Measurements from ENCODE around the gene NTRK3.
"Not testable (repeated sequence)": the region's sequence is repeated elsewhere in the genome, so short reads cannot be mapped to it uniquely, and the experiment has no call there.

NTRK3 gene

DNA sequence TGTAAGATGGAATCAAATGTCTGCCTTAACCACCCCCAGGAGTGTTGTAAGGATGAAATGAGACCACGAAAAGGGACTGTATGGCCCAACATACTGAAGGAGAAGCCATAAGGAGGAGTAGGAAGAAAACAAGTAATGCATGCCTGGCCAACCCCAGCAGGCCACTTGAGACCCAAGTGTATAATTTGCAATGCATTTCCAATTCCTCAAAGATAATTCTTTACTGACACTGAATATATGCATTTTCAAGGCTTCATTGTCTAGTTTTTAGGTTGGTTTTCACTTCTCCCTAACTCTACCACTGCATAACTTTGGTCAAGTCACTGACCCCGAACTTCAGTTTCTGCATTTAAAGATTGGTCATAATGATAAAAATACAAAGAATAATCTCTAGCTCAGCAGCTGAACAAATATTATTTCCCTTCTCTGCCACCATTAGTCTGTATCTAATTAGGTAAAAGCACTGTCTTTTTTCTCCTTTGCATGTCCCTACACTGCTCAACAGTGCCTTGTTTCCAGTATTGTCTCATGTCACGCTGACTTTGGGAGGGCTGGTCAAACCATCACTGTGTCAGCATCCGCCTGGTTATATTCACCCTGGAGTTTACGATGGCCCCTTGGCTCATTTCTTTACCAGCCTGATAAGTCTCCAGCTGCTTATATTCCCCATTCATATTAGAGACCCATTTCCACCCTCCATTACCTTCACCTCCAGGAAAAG is 378.6 kb downstream of the NTRK3 start:
- DNase-seq (ENCODE audit: low read depth in 2 of 2) = no peak

DNA sequence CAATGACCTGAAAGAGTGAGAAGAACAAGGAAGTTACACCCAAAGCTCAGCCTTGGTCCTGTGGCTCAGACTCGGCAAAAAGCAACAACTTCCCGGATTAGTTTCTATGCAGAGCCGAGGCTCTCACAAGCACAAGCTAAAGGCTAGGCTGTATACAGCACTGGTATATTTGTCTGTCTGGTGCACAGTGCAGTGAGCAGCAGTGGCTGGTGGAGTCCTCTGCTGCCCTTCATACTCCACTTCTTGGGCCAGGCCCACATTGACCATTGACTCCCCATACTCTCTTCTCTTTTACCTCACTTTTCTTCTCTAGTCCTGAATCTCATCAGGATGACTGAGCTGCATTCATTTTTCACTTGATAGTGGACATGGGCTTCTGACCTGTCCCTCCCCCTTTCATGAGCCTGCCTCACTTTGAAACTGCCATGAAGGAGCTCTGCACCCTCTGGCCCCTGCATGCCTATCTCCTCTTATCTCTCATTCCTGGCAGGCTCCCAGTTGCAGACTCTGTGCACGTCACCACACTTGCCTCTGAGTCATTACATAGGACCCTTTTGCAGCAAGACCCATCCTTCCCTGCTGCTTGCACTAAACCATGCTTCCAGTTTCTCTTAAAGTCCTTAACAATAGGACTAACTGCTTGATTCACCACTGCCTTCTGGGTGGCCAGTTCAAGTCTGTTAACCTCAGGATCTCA is 379.3 kb downstream of the NTRK3 start:
- no peak for DNase-seq (ENCODE audit: low read depth in 2 of 2)

DNA sequence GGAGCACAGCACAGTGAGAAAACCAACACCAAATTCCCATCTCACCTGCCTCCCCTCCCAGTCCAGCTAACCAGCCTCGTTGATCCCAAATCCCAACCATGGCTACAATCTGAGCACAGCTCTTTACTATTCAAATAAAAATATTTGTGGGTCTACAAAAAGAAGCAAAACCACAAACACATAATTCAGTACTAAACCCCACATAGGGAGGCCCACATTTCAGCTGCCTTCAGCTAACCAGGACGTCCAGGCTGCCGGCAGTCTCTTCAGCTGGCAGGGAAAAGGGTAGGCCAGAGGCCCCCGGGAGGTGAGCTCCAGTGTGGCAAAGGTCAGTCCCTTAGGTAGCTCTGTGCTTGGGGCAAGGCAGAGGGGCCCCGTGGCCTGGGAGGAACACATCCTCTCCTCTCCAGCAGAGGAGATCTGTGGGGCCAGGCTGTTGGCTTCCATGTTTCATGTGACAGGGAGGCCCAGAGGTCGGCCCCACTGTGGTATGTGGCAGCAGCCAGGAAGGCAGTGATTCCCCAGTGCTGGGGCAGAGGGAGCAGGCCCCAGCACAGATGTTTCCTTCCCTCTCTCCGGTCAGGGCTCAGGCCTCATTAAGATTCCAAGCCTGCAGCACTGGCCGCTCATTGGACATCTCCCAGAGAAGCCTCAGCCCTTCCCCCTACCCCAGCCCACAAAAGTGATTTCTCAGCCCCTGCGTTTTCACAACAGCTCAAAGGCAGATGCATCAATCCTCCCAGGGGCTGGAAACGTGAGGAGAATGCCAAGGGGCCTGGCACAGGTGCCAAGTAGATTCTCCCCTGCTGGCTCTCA is 381.4 kb downstream of the NTRK3 start:
- no peak for DNase-seq (ENCODE audit: low read depth in 2 of 2)

DNA sequence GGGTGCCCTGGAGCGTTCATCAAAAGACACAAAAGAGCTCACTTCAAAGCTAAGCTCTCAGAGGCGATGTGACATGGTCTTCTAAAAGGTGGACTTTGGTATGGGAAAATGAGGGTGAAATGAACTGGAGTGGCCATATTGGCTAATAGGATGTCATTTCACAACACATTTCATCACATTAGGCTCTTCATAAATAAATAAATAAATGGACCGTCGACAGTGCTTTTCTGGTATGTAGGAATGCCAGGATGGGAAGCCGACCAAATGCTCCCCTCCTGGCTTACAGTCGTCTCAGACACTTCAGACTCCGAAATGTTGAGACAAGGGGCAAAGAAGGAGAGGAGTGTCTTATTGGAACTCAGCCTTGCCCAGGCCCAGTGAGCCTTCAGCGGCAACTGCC is 383.0 kb downstream of the NTRK3 start:
- no peak for DNase-seq (ENCODE audit: low read depth in 2 of 2)

DNA sequence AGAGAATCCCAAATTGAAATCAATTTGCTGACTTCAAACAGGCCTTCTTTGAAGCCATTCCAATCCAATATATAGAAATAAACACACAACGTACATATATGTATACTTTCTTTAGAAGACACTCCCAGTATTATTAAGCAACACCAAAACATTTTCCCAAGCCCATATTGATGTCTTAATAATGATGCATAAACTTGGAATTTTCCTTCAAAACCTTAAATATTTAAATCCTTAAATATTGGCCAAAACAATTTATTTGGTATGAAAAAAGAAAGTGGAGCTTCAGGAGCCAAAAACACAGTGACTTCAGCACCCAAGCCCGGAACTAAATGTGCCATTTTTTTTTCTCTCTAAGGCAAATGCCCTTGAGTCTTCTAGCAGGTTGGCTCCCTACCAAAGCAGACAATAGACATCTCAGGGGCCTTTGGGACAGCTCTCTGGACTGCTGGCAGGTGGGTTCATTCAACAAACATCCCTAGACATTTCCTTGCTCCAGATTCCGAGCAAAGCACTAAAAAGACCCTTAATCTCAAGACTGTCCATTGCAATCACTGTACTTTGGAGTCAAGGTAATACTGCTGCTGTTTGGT is 384.7 kb downstream of the NTRK3 start:
- no peak for DNase-seq (ENCODE audit: low read depth in 2 of 2)

DNA sequence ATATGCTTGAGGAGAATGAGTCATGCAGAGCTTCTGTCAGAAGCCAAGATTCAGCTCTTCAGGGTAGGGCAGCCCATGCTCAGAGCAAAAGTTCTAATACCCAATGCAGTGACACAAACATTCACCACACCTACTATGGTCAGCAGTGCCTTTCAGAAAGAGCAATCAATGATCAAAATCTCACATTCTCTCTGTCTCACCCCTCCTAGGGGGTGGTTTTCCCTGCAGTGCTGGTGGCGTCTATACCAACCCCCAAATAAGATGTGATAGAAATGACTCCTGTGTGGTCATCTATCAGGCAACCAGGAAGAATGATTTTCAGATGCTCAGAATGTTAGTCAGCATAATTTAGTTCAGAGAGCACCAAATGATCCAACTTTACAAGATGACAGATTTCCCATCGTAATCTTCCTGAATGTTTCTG is 385.3 kb downstream of the NTRK3 start:
- no peak for DNase-seq (ENCODE audit: low read depth in 2 of 2)

DNA sequence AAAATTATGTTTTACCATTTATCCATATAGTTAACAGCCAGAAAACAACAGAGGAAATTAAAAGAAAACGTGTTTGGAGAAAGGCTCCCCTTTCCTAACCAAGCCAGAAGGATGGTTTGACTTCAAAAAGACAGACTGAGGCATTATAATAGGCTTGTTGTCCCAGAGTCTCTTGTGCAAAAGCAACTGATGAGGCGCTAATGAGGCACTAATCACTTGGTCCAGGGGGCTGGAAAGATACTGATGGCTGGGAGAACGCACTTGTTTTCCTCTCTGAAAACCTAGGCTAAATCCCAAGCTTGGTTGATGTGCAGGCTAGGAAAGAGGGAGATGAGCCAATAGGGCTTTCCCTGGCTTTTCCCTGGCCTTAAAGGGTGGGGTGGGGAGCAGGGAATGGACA is 389.6 kb downstream of the NTRK3 start:
- no peak for DNase-seq (ENCODE audit: low read depth in 2 of 2)

DNA sequence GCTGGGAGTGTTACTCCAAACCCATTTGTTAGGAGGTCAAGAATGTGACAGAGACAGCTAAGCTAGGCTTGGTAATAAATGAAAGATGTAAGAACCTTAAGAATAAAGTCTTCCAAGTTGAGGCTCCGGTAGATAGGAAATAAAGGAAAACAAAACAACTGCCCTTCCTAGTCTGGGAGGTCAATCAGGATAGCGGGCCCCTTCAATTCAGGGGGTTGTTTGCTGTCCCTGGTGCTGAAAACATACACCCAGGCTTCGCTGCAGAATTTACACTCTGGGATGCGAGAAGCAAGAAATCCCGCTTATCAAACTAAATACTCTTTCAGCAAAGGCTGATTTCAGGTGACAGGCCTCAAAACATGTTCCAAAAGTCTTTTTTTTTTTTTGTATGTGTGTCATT is 393.4 kb downstream of the NTRK3 start:
- no peak for DNase-seq (ENCODE audit: low read depth in 2 of 2)

DNA sequence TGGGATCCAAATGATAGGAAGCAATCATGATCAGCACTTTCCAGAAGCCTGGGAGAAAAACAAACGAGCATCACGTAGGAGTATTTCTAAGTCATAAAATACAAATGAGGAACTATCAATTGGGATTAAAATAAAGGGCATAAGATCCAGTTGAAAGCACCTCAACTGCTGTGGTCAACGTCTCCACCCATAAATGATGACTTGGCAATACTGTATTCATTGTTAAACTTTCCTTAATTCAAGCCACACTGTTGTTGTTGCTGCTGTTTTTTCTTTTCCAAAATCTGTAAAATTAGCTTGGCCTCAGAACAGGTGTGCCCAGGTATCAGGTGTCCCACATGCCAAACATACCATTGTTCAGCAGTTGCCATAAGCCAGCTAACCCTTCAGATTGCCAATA is 395.8 kb downstream of the NTRK3 start:
- DNase-seq (ENCODE audit: low read depth in 2 of 2) = no peak

DNA sequence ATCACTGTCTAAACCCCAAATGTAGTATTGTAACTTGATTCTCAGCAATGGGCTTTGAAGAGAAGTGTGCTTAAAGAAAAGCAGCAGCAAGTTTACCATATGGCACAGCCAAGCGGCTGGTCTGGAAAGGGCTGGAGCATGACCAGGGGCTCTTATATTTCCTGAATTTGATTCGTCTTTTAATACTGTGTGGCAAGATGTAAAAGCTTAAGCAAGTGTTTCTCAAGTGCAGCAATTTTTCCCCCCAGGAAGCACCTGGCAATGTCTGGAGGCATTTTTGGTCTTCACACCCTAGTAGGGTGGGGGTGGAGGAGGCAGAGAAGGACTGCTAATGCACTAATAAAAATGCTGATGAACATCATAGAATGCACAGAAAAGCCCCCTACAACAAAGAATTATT is 397.9 kb downstream of the NTRK3 start:
- no peak for DNase-seq (ENCODE audit: low read depth in 2 of 2)

DNA sequence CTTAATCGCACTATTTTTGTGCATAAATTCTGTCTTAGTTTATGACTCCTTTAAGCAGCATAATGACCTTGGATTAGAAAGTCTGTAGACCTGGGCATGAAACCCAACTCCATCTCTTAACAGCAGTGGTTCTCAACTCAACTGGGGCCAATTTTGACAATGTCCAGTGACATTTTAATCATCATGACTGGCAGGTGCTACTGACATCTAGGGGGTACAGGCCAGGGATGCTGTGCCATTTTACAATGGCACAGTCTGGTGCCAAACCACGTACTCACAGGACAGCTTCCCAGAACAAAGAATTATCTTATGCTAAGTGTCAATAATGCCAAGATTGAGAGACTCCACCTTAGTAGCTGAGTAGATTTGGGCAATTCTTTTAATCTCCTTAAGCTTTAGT is 405.0 kb downstream of the NTRK3 start:
- no peak for DNase-seq (ENCODE audit: low read depth in 2 of 2)

DNA sequence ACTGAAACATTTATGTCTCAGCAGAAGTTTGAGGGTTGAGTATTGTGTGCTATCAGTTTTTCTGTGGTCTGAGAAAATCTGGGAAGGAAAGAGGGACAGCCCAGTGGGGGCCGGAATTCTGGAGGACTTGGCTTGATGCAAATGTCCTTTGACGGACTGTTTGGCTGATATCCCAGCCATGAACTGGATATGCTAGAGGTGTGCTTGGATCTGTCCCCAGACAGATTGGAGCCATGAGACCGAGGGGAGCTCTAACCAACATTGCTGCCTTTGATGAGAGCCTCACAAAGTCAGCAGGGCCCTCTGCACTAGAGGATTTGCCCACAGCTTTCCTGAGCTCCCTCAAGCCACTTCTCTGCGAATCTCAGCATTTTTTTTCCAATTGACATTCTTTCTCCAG is 405.6 kb downstream of the NTRK3 start:
- no peak for DNase-seq (ENCODE audit: low read depth in 2 of 2)

DNA sequence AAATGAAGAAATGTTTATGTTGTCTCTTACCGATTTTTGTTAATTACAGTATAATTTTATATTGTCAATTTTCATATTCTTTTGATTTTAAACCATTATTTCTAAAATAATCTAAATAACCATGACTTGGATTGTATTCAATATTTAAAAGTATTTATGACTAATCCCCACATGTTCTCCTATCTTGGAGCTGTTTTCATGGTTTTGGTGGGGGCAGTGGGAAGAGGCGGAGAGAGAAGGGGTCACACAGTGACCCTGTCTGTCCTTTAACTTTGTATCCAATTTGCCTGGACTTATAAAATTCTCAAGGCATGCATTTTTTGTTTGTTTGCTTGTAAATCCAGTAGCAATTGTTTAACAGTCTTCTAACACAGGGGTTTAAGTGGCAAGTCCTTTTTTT is 407.4 kb downstream of the NTRK3 start:
- DNase-seq (ENCODE audit: low read depth in 2 of 2) = no peak

DNA sequence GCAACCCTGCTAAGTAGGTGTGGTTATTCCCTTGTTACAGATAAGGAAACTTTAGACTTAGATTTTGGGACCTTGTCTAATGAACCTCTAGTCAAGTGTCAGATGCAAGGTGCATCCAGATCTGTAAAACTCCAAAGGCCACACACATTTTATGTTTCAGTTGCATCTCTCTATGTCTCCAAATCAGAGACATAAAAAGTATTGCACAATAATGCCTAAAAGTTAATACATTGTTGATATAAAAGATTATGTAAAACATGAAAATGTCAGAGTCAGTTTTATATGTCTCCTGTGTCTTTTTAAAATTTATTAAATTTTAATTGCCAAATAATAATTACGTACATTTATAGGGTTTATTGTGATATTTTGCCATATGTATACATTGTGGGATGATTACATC is 408.5 kb downstream of the NTRK3 start:
- DNase-seq (ENCODE audit: low read depth in 2 of 2) = no peak

DNA sequence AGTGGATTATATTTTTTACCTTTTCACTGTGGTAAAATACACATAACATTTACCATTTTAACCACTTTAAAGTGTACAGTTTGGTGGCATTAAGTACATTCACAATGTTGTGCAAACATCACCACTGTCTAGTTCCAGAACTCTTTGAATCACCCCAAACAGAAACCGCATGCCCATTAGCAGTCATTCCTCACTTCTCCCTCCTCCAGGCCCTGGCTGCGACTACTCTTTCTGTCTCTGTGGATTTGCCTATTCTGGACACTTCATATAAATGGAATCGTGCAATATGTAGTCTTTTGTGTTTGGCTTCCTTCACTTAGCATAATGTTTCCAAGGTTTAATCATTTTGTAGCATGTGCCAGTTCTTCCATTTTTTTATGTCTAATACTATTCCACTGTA is 409.8 kb downstream of the NTRK3 start:
- no peak for DNase-seq (ENCODE audit: low read depth in 2 of 2)

DNA sequence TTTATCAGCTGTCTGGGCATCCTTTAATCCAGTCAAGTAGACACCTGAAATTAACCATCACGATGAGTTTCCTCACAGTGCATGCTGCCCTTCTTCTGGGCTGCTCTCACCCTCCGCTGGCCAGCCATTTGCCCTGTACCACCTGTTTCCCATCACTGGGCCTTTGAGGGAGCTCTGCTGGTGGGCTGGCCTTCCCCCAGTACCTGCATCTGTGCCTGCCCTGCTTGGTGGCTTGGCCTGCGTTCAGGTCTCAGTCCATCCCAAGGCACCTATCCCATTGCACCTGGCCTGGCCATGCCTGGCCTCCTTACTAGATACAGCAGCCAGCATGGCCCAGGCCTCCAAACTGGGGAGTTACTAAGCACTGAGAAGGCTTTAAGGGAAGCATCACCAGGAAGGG is 413.2 kb downstream of the NTRK3 start:
- DNase-seq (ENCODE audit: low read depth in 2 of 2) = no peak

DNA sequence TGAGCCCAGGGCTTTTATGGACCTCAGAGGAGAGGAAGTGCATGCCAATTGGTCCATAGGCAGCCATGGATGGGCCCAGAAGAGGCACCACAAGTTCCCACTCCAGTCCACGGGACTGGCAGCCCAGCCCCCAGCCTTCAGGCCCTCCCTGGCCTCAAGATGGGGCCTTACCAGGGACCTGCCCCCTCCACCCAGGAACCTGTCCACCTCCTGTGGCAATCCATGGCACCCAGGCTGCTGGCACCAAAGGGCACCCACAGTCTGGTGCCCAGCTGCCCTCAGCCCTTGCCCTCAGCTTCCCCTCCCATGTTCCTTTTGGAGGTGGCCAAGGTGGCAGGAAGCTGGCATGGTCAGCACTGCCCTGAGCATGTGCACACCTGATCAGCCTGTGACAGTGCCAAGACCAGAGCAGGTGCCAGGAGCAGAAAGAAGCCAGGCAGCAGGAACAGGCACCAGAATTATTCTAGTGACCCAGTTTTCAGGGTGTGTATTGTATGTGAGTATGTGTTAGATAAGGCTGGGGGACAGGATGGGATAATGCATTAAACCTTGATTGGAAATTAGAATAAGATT is 415.0 kb downstream of the NTRK3 start:
- DNase-seq (ENCODE audit: low read depth in 2 of 2) = no peak

DNA sequence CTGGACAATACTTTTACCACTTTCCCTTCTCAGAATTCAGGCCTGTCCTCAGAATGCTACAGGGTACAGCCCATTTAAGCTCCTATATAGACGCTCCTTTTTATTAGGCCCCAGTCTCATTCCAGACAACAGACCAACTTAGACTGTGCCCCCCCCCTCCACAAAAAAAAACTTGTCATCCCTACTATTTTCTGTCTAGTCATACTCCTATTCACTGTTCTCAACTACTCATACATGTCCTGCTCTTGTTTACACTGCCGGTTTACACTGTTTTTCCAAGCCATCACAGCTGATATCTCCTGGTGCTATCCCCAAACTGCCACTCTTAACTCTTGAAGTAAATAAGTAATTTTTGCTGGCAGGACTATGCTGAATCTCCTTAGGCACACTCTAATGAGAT is 420.7 kb downstream of the NTRK3 start:
- not testable (repeated sequence) for DNase-seq (ENCODE audit: low read depth in 2 of 2)

DNA sequence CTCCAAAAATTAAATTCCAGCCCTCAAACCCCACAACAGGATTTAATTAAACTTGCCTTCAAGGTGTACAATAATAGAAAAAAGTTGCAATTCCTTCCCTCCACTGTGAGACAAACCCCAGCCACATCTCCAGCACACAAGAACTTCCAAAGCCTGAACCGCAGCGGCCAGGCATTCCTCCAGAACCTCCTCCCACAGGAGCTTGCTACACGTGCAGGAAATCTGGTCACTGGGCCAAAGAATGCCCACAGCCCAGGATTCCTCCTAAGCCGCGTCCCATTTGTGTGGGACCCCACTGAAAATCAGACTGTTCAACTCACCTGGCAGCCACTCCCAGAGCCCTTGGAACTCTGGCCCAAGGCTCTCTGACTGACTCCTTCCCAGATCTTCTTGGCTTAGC is 423.2 kb downstream of the NTRK3 start:
- not testable (repeated sequence) for DNase-seq (ENCODE audit: low read depth in 2 of 2)

DNA sequence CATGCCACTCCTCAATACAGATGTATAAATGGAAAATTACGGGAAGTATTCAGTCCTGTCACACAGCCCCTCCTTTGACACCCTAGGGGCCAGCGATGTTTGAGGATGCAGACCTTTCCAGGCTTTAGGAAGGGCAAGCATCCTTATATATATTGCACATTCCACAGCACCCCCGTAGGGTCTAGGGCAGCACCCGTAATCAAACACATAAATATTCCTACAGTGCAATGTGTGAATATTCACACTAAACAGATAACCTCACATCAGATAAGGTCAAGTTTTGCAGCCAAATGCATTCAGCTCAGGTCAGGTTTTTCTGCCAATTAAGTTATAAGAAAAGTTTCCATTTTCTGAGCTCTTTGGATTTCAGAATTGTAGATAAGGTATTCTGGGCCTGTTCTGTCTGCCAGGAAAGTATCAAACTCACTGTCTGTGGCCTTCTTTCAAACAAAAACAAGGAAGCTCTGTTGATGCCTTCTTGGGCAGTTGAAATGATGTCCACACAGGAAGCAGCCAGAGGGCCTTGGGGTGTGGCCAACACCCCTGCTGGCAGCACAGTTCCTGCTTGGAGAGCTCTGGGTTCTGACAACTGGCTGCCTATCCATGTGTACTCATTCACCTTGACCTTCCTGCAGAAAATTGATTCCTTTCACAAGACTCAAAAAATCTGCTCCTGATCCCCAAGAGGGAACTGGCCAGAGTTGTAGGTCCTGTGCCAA is 427.0 kb downstream of the NTRK3 start:
- no peak for DNase-seq (ENCODE audit: low read depth in 2 of 2)

DNA sequence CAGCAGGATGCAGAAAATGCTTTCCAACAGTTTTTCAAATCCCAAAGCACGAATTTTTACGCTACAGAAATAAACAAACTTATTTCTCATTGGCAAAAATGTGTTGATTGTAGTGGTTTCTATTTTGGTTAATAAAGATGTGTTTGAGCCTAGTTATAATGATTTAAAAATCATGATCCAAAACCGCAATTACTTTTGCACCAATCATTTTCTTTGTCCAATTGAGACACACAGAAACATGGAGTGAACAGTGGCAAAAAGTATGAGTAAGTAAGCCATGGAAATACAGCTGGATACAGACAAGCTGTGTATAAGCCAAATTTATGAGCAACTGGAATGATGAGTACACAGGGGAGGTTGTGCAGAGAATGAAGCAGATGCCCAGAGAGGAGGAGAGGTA is 427.9 kb downstream of the NTRK3 start:
- no peak for DNase-seq (ENCODE audit: low read depth in 2 of 2)

Data from stimulated activated CD8-positive, alpha-beta memory T cell treated with anti-CD3 and anti-CD28 coated beads, Interleukin-7, amount 100 ng/mL, for 1 hour (primary cell).